Heart left ventricle (tissue), 13 donors: ENCODE data around the gene TMEM168.

Experiments
- CTCF ChIP-seq, 12 donors: fragments of 200-600 bp; sonication (generic) in 4 of 12; IDR thresholded peaks; one replicate each; pipeline versions ENCODE4 v1.5.0 to v1.8.0; 2018 to 2022; ENCODE audit warnings: antibody characterized with exemption in 12 of 12, mild to moderate bottlenecking in 5 of 12
- POLR2A ChIP-seq, 2 donors: fragments of 450-650 bp; IDR thresholded peaks; one replicate each; pipeline ENCODE4 v1.6.1; 2017; ENCODE audit warnings: antibody characterized with exemption in 2 of 2, mild to moderate bottlenecking in 2 of 2, moderate library complexity in 2 of 2
- donor health status: ischemic (EF 13 %, LVEDD 7.1; RV severe dilation, severe dysfunction).
- donor health status: DM: no; HTN: yes; CAD: no.
- donor health status: DM: no; HTN: no; CAD: no.
- donor health status: ischemic (EF 25% LVEDD 6.9; RV normal size, moderate dysfunction).
- donor health status: ischemic (EF 25% LVEDD 5.7; RV mildly dilated, moderate dysfunction).
- donor health status: ischemic (EF 35%, LVEDD 5.7; RV mildly dilated, moderate dysfunction).
- donor health status: nonischemic (EF 11% LVEDD 7.7; RV severe dilation, severe dysfunction).
- donor health status: DM: yes; HTN: yes; CAD: no.
- donor health status: PGD.
- donor health status: ischemic (EF 29% LVEDD 5.4; RV normal size, mild dysfunction).
- donor health status: nonischemic (EF 23%, LVEDD 6.1; RV moderate dilation, normal function).

GRCh38 chr7:112745635-112746034 is 44.6 kb downstream of the TMEM168 start:
- no peak for TF ChIP-seq CTCF (IDR thresholded peaks at IDR 0.05)
- TF ChIP-seq POLR2A (IDR thresholded peaks at IDR 0.05), result no peak
